B cell (primary cell): ENCODE data around the gene SHPK.

ENCODE experiments used
- EZH2 ChIP-seq: IDR thresholded peaks from 2 replicates; pipeline ENCODE4 v1.6.1; 2012; ENCODE audit warnings: borderline replicate concordance, low read depth, mild to moderate bottlenecking, moderate library complexity, low read length; ENCODE audit not compliant: insufficient read depth, poor library complexity, severe bottlenecking
- TF ChIP-seq, protein P1 (sequence below): fragments of 200-600 bp; IDR thresholded peaks from one replicate; pipeline ENCODE4 v1.8.0; 2022; ENCODE audit warnings: antibody characterized with exemption, mild to moderate bottlenecking

DNA sequence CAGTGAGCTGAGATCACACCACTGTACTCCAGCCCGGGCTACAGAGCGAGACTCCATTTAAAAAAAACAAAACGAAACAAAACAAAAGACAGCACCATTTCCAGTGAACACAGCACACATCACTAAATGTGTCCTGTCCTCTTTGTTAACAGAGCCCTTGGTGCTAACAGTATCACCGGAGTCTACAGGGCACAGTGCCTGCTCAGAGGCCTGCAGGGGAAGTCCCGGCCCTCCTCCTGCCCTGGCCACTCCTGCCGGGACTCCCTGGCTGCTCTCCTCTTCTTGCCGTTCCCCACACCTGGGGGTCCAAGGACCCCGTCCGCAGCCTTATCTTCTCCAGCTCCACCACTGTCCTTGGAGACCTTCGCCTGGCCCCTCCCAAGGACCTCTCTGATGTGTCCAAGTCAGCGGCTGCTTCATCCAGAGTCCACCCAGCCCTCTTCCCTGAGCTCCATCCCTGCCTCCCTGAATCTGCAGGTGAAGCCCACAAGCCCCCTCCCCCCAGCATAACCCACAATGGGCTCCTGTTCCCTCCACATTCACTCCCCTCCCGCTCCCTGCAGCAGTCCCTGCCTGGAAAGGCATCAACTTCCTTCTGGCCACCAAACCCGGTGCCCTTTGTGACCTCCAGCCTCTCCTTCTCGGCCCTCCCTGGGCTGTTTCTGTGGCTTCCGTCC, 35.4 kb downstream of the SHPK start:
- TF ChIP-seq, protein P1, sequence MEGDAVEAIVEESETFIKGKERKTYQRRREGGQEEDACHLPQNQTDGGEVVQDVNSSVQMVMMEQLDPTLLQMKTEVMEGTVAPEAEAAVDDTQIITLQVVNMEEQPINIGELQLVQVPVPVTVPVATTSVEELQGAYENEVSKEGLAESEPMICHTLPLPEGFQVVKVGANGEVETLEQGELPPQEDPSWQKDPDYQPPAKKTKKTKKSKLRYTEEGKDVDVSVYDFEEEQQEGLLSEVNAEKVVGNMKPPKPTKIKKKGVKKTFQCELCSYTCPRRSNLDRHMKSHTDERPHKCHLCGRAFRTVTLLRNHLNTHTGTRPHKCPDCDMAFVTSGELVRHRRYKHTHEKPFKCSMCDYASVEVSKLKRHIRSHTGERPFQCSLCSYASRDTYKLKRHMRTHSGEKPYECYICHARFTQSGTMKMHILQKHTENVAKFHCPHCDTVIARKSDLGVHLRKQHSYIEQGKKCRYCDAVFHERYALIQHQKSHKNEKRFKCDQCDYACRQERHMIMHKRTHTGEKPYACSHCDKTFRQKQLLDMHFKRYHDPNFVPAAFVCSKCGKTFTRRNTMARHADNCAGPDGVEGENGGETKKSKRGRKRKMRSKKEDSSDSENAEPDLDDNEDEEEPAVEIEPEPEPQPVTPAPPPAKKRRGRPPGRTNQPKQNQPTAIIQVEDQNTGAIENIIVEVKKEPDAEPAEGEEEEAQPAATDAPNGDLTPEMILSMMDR: no peak
- no peak for TF ChIP-seq EZH2
